ENCODE measurements around the gene CPVL.

DNA sequence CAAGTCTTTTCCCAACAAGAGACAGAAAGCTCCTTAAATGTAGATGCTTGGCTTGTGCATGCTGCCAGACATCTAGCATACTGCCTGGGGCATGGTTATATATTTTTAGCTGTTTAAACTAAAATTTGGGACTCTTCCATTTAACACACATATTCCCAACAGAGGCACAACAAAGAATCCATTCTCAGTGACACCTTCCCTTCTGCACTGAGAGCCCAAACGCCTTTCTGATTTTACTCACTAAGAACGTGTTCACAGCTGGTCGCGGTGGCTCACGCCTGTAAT is 49.9 kb downstream of the CPVL start:
- TF ChIP-seq, protein P1, sequence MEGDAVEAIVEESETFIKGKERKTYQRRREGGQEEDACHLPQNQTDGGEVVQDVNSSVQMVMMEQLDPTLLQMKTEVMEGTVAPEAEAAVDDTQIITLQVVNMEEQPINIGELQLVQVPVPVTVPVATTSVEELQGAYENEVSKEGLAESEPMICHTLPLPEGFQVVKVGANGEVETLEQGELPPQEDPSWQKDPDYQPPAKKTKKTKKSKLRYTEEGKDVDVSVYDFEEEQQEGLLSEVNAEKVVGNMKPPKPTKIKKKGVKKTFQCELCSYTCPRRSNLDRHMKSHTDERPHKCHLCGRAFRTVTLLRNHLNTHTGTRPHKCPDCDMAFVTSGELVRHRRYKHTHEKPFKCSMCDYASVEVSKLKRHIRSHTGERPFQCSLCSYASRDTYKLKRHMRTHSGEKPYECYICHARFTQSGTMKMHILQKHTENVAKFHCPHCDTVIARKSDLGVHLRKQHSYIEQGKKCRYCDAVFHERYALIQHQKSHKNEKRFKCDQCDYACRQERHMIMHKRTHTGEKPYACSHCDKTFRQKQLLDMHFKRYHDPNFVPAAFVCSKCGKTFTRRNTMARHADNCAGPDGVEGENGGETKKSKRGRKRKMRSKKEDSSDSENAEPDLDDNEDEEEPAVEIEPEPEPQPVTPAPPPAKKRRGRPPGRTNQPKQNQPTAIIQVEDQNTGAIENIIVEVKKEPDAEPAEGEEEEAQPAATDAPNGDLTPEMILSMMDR (conservative IDR thresholded peaks at IDR 0.05 in 1 of 2, IDR thresholded peaks at IDR 0.05 in 1 of 2; ENCODE audit: extremely low read depth in 1 of 2, insufficient read depth in 1 of 2, low read depth in 1 of 2, low read length in 2 of 2), result no peak
- no peak for TF ChIP-seq EZH2 (IDR thresholded peaks at IDR 0.05; ENCODE audit: borderline replicate concordance, low read length)
